LoVo (cell line): ENCODE measurements around the gene IL22RA2.

Experiments used
- DNase-seq: peaks from one replicate; pipeline ENCODE4 v3.0.0-alpha.2; 2016; ENCODE audit warnings: low spot score

The IL22RA2 gene

GRCh38 chr6:137166247-137167098, 7.0 kb downstream of the IL22RA2 start:
- no peak for DNase-seq

GRCh38 chr6:137165375-137166246, 7.8 kb downstream of the IL22RA2 start:
- no peak for DNase-seq

DNA sequence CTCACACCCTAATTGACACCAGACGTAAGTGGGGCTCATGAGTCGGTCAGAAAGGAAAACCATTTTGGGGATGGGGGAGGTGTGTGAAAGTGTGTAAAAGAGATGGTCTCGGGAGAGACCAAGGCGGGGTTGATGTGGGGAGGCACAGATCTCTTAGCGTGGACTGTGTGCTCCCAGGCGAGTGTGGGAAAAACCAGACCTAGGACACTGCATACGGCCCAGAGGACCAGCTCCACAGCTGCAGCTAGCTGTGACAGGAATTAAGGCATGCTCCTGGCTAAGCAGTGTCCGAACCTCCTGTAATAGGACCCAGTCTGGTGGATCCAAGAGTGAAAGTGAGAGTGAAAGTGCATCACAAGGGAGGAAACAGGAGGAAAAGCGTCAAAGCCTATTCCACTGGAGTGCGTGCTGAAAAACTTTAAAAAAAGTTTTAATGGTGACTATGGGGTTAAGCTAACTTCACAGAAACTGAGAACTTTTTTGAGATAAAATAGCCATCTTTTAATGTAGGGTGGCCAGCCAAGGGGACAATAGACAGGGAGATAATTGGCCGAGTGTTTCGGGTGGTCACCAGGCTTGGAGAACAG, 9.6 kb downstream of the IL22RA2 start:
- no peak for DNase-seq

DNA sequence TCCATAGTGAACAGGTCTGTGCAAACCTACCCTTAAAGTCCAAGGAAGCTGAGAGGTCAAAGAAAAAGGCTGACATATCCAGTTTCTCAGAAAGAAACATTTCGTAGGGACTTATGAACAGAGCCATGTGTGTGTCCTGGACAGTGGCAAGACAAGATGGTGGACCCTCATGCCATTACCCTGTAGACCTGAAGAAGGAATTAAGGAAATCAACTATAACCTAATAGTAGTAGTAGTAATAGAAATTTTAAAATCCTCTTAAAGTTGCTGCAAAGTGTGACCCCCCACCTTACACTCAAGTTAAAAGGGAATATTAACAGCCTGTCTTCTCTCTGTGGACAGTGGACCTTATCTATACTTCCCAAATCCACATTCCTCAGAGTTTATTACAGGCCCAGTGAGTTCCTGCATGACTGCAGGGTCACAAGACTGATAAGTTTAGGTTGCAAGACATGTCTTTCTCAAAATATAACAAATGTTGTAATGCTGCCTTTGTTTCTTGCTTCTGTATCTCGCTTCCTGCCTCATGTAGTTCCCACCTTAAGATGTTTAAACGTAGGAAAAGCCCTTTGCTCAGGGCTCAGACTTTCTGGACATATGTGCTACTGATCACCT, 10.6 kb downstream of the IL22RA2 start:
- DNase-seq = no peak

DNA sequence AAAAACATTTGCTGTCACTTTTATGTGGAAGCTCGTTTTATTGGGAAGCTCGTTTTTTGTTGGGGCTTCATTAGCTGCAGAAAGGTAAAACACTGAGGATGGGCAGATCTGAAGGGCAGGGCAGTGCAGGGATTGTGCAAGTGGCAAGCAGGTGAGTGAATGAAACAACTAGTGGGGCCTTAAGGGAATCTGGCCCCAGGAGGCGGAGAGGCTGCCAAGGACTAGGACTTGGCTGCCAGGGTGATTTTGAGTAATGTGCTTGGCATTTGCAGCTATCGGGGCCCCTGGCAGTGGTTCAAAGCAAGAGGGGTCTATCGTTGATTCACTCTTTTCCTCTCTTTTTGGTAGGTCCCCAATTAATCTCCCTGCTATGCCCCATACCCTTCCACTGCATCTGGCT, 11.5 kb downstream of the IL22RA2 start:
- DNase-seq = no peak

- no peak for DNase-seq
Measured at GRCh38 chr6:137160763-137161162, 12.7 kb downstream of the IL22RA2 start.

DNA sequence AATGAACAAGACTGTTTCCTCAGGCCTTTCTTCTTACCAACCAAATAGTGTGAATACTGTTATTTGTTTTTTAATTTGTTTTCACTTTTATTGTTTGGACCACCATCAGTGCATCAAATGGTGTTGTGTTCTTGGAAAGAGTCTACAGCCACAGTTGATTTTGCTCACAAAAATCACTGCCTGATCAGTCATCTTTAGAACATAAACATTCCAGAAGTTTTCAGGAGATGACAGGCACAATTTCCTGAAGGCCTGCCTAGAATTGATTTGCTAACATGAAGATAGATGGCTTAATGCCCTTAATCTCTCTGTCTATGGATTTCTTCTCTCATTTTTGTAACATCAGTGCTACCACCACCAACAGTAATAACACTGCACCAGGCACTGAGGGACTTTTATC, 13.5 kb downstream of the IL22RA2 start:
- no peak for DNase-seq

DNA sequence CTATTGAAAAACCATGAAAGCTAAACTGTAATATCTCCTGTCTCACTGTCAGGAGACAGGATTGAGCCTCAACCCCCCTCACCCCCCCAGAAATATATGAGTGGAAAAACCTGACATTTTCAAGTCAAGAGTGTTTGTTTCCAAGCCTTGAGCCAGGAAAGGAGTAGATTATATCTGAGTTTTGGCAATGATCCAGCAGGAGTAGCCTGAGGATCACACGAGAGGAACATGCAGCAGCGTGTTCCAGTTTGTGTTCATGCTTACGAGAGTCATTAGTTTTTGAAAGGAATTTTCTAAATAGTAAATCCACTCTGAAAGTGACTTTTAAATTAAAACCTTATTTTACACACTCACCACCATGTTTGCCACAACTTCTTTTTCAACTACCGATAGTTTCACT, 15.8 kb downstream of the IL22RA2 start:
- DNase-seq = no peak

- DNase-seq = no peak
Measured at GRCh38 chr6:137156650-137157049, 16.8 kb downstream of the IL22RA2 start.

DNA sequence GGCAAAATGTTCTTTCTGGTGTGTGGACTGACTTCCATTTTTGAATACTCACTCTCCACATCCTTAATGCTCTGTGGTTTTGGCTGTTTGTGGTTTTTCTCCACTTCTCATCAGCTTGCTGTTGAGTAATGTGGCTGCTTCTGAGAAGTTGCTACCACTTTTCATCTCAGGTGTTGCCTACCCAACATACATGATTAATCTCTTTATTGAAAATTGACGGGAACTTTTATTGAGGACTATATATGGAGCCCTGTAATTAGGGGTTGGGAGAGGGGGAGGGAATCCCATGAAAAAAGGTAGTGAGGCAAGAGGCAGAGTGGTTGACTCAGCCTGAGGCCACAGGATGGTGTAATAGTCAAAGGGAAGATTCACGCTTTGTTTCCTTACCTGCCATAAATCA, 17.6 kb downstream of the IL22RA2 start:
- DNase-seq = no peak

DNA sequence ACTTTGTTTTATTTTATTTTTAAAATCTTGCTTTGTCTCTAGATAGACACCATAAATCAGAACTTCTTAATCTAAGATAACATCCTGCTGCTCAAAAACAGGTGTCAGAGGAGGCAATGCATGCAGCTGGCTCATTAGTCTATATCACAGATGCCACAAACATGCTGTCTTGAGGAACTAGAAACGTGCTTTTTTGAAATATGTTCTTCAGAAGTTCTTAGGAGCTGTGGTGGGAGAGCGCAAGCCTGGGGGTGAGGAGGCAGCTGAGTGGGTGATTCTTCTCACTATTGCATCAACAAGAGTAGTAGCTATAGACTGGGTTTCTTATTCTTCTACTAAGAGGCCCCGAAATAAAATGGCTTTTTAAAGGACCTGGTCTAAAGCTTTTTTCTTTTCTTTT, 23.4 kb downstream of the IL22RA2 start:
- no peak for DNase-seq

GRCh38 chr6:137149035-137149393, 24.4 kb downstream of the IL22RA2 start:
- DNase-seq = no peak

GRCh38 chr6:137148306-137149034, 25.0 kb downstream of the IL22RA2 start:
- DNase-seq = no peak

GRCh38 chr6:137147195-137147594, 26.2 kb downstream of the IL22RA2 start:
- no peak for DNase-seq

GRCh38 chr6:137146206-137146605, 27.2 kb downstream of the IL22RA2 start:
- no peak for DNase-seq

DNA sequence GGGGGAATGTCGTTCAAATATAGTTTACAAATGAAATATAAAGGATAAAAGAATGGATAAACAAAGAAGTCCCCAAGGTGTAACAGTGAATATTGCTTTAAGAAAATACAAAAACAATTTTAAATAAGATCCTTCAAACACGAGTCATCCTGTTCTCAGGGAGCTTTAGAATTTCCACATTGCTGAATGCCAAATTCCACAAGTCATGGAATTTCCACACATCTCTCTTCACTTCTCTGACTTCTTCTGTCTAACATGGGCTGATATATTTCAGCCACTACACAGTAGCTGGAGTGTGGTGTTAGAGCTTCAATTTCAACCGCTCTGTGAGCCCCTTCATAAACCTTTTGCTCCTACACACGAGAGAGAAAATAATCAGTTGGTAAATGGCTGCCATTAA, 28.0 kb downstream of the IL22RA2 start:
- no peak for DNase-seq

GRCh38 chr6:137136065-137136464, 37.4 kb downstream of the IL22RA2 start:
- DNase-seq = no peak

DNA sequence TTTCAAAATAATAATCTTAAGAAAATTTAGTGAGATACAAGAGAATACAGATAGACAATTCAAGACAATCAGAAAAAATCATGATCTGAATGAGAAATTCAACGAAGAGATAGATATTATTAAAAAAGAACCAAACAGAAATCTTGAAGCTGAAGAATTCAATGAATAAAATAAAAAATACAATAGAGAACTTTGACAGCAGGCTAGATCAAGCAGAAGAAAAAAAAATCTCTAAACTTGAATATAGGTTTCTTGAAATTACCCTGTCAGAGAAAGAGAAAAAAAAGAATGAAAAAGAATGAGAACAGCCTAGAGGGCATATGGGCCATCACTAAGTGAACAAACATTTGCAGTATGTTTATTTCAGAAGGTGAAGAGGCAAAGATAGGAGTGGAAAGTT, 39.0 kb downstream of the IL22RA2 start:
- no peak for DNase-seq

- DNase-seq = no peak
Measured at GRCh38 chr6:137133122-137133521, 40.3 kb downstream of the IL22RA2 start.

DNA sequence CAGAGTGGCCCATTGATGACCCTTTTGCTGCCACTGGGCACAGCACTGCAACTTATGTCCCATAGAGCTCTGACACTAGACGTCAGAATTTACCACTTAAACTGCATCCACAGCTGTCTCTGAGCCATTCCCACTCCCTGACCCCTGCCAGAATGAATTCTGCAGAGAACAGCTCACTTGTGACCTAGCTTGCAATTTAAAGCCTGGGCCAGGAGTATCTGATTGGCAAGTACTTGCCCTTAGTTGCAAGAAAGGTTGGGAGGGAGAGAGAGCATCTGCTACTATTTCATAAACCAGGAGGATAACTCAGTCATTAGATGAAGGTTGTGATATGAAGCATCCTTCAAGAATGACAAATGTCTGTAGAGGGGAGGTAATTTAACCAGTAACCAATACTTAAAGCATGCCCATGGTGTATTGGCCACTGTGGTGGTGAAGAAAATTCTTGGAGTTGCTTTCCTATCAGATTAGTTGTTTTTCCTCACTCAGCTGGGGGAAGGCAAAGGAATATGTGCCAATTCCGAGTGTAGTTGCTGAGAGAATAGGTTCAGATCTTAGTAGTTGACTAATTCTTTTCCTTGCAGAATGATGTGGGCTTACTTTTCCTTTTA, 46.5 kb downstream of the IL22RA2 start:
- no peak for DNase-seq

DNA sequence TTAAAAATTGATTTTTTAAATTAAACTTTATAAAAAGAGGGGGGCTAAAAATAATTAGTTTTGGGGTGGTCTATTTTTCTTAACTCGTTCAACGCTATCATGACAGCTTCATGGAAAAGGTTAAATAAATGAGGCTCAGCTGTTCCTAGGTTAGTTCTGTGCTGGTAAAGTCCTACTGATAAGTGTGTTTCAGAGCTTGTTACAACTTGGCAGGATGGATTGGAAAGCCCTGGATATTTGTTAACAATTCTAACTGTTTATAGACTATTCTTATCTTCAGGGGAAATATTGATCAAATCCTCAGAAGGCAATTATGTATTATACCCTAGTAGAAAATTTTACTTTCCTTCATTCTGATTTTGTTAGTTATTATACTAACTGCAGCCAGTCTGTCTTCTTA, 50.4 kb downstream of the IL22RA2 start:
- DNase-seq = no peak
